HepG2 (cell line): ENCODE results near the gene ULK4.

ENCODE experiments used
- ZNF350 ChIP-seq: sonication (generic); formaldehyde crosslinking; IDR thresholded peaks from 2 replicates; pipeline ENCODE4 v1.4.0; 2020; ENCODE audit warnings: mild to moderate bottlenecking, low read depth, missing genetic modification reagents, borderline replicate concordance
- TF ChIP-seq, protein P1 (sequence below): sonication (generic); formaldehyde crosslinking; IDR thresholded peaks from 2 replicates; pipeline ENCODE4 v1.5.0; 2020; ENCODE audit warnings: mild to moderate bottlenecking, missing genetic modification reagents, moderate library complexity

DNA sequence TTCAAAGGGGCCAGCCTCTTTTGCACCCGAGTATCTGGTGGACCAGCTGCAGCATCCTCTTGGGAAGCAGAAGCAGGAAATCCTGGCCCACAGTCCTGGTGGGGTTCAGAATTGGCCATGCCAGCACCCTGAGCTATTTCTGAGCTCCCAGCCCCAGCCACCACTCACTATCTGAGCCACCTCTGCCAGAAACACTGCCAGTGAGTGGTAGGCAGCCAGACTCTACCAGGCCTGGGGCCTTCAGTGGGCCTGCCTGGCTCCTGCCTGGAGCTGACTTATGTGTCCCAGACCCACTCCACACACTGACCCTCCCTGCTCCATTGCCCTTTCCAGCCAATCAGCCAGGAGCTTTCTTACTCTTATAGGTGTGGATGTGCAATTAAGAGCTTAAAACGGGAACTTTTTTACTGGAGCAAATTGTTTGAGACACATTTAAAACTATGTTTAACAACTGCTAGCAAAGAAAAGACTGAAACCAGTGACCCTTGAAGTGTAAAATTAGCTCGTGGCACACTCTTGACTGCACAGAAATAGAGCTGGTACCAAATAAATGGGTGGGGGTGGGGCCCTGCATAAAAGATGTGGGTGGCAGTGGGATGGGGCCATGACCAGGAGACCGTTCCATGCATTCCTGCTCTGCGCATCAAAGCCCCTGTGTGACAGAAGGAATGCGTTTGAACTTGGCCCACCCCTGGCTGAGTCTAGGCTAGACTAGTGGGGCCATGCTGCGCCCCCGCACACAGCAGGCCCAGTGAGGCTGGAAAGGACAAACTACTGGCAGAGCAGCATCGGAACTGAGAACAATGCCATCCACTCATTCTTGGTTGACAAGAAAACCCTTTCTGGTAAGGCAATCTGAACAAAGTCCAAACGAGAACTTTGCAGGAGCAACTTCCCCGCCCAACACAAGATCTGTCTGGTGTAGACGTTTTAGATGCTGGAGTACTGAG, 714.6 kb downstream of the ULK4 start:
- TF ChIP-seq, protein P1, sequence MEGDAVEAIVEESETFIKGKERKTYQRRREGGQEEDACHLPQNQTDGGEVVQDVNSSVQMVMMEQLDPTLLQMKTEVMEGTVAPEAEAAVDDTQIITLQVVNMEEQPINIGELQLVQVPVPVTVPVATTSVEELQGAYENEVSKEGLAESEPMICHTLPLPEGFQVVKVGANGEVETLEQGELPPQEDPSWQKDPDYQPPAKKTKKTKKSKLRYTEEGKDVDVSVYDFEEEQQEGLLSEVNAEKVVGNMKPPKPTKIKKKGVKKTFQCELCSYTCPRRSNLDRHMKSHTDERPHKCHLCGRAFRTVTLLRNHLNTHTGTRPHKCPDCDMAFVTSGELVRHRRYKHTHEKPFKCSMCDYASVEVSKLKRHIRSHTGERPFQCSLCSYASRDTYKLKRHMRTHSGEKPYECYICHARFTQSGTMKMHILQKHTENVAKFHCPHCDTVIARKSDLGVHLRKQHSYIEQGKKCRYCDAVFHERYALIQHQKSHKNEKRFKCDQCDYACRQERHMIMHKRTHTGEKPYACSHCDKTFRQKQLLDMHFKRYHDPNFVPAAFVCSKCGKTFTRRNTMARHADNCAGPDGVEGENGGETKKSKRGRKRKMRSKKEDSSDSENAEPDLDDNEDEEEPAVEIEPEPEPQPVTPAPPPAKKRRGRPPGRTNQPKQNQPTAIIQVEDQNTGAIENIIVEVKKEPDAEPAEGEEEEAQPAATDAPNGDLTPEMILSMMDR (CRISPR knock-in tag): no peak
- no peak for TF ChIP-seq ZNF350
